H9 (cell line): Measurements from ENCODE around the gene PGA3. TPM values are rescaled to one million over a fixed set of nuclear protein-coding genes. Genes with fewer than 3 reads are reported as not detected.
"Not testable (repeated sequence)": the region's sequence is repeated elsewhere in the genome, so short reads cannot be mapped to it uniquely, and the experiment has no call there.

Experiments used
- DNase-seq: peaks from one replicate; pipeline ENCODE4 v3.0.0-alpha.2; 2017
- H2AFZ ChIP-seq: one replicate; pipeline ENCODE4 v1.6.1; 2013; ENCODE audit warnings: mild to moderate bottlenecking, low read length, control low read depth, moderate library complexity
- H2AK5ac ChIP-seq: 2 replicates; pipeline ENCODE4 v1.6.1; 2013; ENCODE audit warnings: low read length, control low read depth, mixed read lengths; ENCODE audit not compliant: insufficient read length
- H2BK120ac ChIP-seq: one replicate; pipeline ENCODE4 v1.6.1; 2013; ENCODE audit warnings: low read depth, mild to moderate bottlenecking, low read length, control low read depth, inconsistent platforms; ENCODE audit not compliant: poor library complexity, severe bottlenecking
- H2BK12ac ChIP-seq: 2 replicates; pipeline ENCODE4 v1.6.1; 2013; ENCODE audit warnings: low read length, control low read depth, mixed read lengths, low read depth; ENCODE audit not compliant: insufficient read length
- H2BK15ac ChIP-seq: 2 replicates; pipeline ENCODE4 v1.6.1; 2013; ENCODE audit warnings: low read depth, low read length, control low read depth
- H2BK20ac ChIP-seq: one replicate; pipeline ENCODE4 v1.6.1; 2013; ENCODE audit warnings: low read depth, mild to moderate bottlenecking, low read length, control low read depth, inconsistent platforms; ENCODE audit not compliant: poor library complexity, severe bottlenecking
- H2BK5ac ChIP-seq: 2 replicates; pipeline ENCODE4 v1.6.1; 2013; ENCODE audit warnings: low read length, control low read depth, mixed read lengths; ENCODE audit not compliant: insufficient read length
- H3K14ac ChIP-seq: 2 replicates; pipeline ENCODE4 v1.6.1; 2013; ENCODE audit warnings: low read length, control low read depth; ENCODE audit not compliant: insufficient read depth
- H3K18ac ChIP-seq: 2 replicates; pipeline ENCODE4 v1.6.1; 2013; ENCODE audit warnings: low read depth, mild to moderate bottlenecking, mixed read lengths, low read length, control low read depth; ENCODE audit not compliant: insufficient read length
- H3K23ac ChIP-seq: 2 replicates; pipeline ENCODE4 v1.6.1; 2013; ENCODE audit warnings: low read length, control low read depth, mixed read lengths, low read depth; ENCODE audit not compliant: insufficient read length
- H3K23me2 ChIP-seq: 2 replicates; pipeline ENCODE4 v1.6.1; 2013; ENCODE audit warnings: low read depth, mild to moderate bottlenecking, mixed read lengths, low read length, control low read depth; ENCODE audit not compliant: insufficient read length, poor library complexity, severe bottlenecking
- H3K27ac ChIP-seq: 2 replicates; pipeline ENCODE4 v1.5.1; 2013; ENCODE audit warnings: low read length, control low read depth, mixed read lengths, low read depth; ENCODE audit not compliant: insufficient read length
- H3K27me3 ChIP-seq: 2 replicates; pipeline ENCODE4 v1.6.1; 2013; ENCODE audit warnings: low read length, control low read depth, inconsistent platforms; ENCODE audit not compliant: insufficient read depth
- H3K4ac ChIP-seq: 2 replicates; pipeline ENCODE4 v1.6.1; 2013; ENCODE audit warnings: low read depth, mild to moderate bottlenecking, control low read depth, inconsistent platforms, low read length, moderate library complexity
- H3K4me1 ChIP-seq: 2 replicates; pipeline ENCODE4 v1.6.1; 2013; ENCODE audit warnings: low read length, control low read depth, inconsistent platforms; ENCODE audit not compliant: insufficient read depth
- H3K4me2 ChIP-seq: 2 replicates; pipeline ENCODE4 v1.6.1; 2013; ENCODE audit warnings: low read length, control low read depth, mixed read lengths; ENCODE audit not compliant: insufficient read length, insufficient read depth
- H3K56ac ChIP-seq: 2 replicates; pipeline ENCODE4 v1.6.1; 2013; ENCODE audit warnings: low read depth, mild to moderate bottlenecking, mixed read lengths, low read length, control low read depth; ENCODE audit not compliant: insufficient read length
- H3K79me1 ChIP-seq: 2 replicates; pipeline ENCODE4 v1.6.1; 2013; ENCODE audit warnings: low read depth, mild to moderate bottlenecking, moderate library complexity, low read length, control low read depth, inconsistent platforms; ENCODE audit not compliant: insufficient read depth, poor library complexity, severe bottlenecking
- H3K79me2 ChIP-seq: 2 replicates; pipeline ENCODE4 v1.6.1; 2013; ENCODE audit warnings: low read length, control low read depth, inconsistent platforms; ENCODE audit not compliant: insufficient read depth
- H3K9ac ChIP-seq: 2 replicates; pipeline ENCODE4 v1.6.1; 2013; ENCODE audit warnings: low read length, control low read depth, mixed read lengths; ENCODE audit not compliant: insufficient read length; ENCODE audit errors: extremely low read depth
- H3K9me3 ChIP-seq: one replicate; pipeline ENCODE4 v1.6.1; 2013; ENCODE audit warnings: low read depth, low read length, inconsistent platforms; ENCODE audit not compliant: control insufficient read depth
- H3T11ph ChIP-seq: one replicate; pipeline ENCODE4 v1.6.1; 2013; ENCODE audit warnings: mild to moderate bottlenecking, low read length, control low read depth, inconsistent platforms
- H4K20me1 ChIP-seq: one replicate; pipeline ENCODE4 v1.6.1; 2013; ENCODE audit not compliant: control insufficient read depth, insufficient read length, insufficient read depth
- H4K5ac ChIP-seq: 2 replicates; pipeline ENCODE4 v1.6.1; 2013; ENCODE audit warnings: low read depth, mild to moderate bottlenecking, mixed read lengths, low read length, control low read depth; ENCODE audit not compliant: insufficient read length
- H4K8ac ChIP-seq: replicated peaks from 2 replicates; pipeline ENCODE4 v1.6.1; 2013; ENCODE audit warnings: low read length, control low read depth, mixed read lengths, low read depth; ENCODE audit not compliant: insufficient read length
- H4K91ac ChIP-seq: 2 replicates; pipeline ENCODE4 v1.6.1; 2013; ENCODE audit warnings: low read depth, mild to moderate bottlenecking, moderate library complexity, mixed read lengths, low read length, control low read depth; ENCODE audit not compliant: insufficient read length
- H3K27ac Mint-ChIP-seq, 3 experiments: 2 replicates in 2 of 3; 3 replicates in 1 of 3; pipeline ENCODE4 v1.8.0; 2020 to 2021; ENCODE audit warnings: mixed read lengths in 3 of 3, mild to moderate bottlenecking in 1 of 3, moderate library complexity in 1 of 3
- H3K27me3 Mint-ChIP-seq: 2 replicates; pipeline ENCODE4 v1.8.0; 2021; ENCODE audit warnings: low read depth, mild to moderate bottlenecking, moderate library complexity, mixed read lengths
- H3K36me3 Mint-ChIP-seq, 3 experiments: 2 replicates in 2 of 3; 3 replicates in 1 of 3; pipeline ENCODE4 v1.8.0; 2020 to 2021; ENCODE audit warnings: low read depth in 3 of 3, mixed read lengths in 3 of 3; ENCODE audit not compliant: insufficient read depth in 1 of 3
- H3K4me1 Mint-ChIP-seq, 2 experiments: 2 replicates each; pipeline ENCODE4 v1.8.0; 2020; ENCODE audit warnings: mixed read lengths in 2 of 2
- H3K4me3 Mint-ChIP-seq, 2 experiments: 2 replicates in 1 of 2; 3 replicates in 1 of 2; pipeline ENCODE4 v1.8.0; 2020 to 2021; ENCODE audit warnings: mild to moderate bottlenecking in 2 of 2, mixed read lengths in 2 of 2, moderate library complexity in 1 of 2
- H3K9me3 Mint-ChIP-seq, 2 experiments: 2 replicates in 1 of 2; 3 replicates in 1 of 2; pipeline ENCODE4 v1.8.0; 2020; ENCODE audit warnings: mild to moderate bottlenecking in 2 of 2, mixed read lengths in 2 of 2, moderate library complexity in 1 of 2
- WGBS: extraction: QIAGEN DNeasy Blood & Tissue Kit; methylation state at CpG from one replicate; pipeline ENCODE4 v1.1.7; 2013; ENCODE audit warnings: missing lambda C conversion rate, low lambda C conversion rate, mixed read lengths; ENCODE audit not compliant: insufficient read length; ENCODE audit errors: extremely low coverage; 5-methylcytosine and 5-hydroxymethylcytosine counted together
- total RNA-seq: library from RNA; stranded (reverse); gene quantifications from 2 replicates; pipeline ENCODE4 v1.2.1, GENCODE V29; 2021

Gene PGA3
- total RNA-seq, 1 experiment from 2014 or later = not detected

DNA sequence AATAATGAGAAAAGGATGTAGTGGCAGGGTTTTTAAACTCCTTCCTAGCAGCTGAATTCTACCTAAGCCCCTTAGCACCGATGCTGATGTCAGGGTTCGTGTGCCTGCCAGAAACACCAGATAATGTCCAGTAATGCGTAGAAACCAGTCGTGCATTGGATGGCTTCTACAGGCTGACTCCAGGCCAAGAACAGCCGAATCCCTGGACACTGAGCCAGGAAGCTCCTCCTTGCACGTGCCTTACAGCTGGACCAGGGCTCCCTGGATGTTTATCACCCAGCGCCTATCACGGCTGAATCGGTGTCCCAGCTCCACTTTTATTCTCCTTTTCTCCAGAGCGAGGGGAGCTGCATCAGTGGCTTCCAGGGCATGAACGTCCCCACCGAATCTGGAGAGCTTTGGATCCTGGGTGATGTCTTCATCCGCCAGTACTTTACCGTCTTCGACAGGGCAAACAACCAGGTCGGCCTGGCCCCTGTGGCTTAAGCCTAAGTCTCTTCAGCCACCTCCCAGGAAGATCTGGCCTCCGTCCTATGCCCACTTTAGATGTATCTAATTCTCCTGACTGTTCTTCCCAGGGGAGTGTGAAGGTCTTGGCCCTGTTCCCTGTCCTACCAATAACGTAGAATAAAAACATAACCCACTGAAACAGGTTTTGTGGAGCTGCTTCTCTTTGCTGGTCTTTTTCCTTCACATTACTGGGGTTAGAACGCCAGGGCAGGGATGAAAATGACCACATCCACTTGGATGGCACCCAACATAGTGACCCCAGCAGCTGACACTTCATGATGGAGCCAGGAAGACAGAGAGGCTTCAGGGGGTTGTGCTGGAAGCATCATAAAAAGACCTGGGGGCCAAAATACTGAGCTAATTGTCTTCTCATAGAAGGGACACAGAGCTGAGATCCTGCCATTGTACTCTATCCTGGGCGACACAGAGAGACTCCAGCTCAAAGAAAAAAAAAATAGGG is 47.8 kb downstream of the PGA3 start:
- H3K23ac ChIP-seq, H2AFZ ChIP-seq, H3K14ac ChIP-seq, H3K56ac ChIP-seq, H4K5ac ChIP-seq, H4K20me1 ChIP-seq, H3K27me3 Mint-ChIP-seq, H3K4me3 Mint-ChIP-seq, H3K4me2 ChIP-seq, H4K91ac ChIP-seq, H3K9me3 ChIP-seq, H3K27ac ChIP-seq, H3K9ac ChIP-seq, H3K27me3 ChIP-seq, H2BK5ac ChIP-seq, H3K4me1 Mint-ChIP-seq, H2BK12ac ChIP-seq, H3K18ac ChIP-seq, H3K79me1 ChIP-seq, H2BK15ac ChIP-seq, H3K23me2 ChIP-seq, DNase-seq, H4K8ac ChIP-seq, H2BK20ac ChIP-seq, H3K27ac Mint-ChIP-seq, H3K36me3 Mint-ChIP-seq, H2AK5ac ChIP-seq, H2BK120ac ChIP-seq, H3K4ac ChIP-seq, H3K9me3 Mint-ChIP-seq, H3K79me2 ChIP-seq, H3K4me1 ChIP-seq, H3T11ph ChIP-seq: not testable (repeated sequence)
- WGBS = no CpG with 5 or more reads among the region's 20 CpGs

DNA sequence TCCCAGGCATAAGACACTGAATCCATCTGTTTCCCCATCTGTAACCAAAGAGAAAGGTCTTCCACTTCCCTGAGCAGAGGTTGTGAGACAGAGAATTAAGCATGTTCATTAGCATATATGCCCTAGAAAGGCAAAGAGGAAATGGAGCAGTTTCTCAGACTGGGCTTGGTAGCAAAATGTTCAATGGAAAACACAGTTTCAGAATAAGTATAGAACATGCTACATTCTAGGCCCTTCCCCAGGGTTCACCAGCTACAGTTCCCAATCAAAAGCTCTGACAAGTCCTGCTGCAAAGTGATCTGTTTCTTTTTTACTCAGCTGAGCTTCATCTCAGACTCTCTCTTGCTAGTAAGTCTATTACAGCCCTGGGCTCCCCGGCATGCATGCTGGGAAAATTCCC is 49.0 kb downstream of the PGA3 start:
- not testable (repeated sequence) for H3K4me3 Mint-ChIP-seq, H2BK15ac ChIP-seq, H2BK12ac ChIP-seq, H3K27ac ChIP-seq, H4K20me1 ChIP-seq, H3K9ac ChIP-seq, H3K9me3 ChIP-seq, H3K4ac ChIP-seq, H3K27me3 ChIP-seq, H4K8ac ChIP-seq, H2BK20ac ChIP-seq, H2BK120ac ChIP-seq, H3K18ac ChIP-seq, H3K4me1 ChIP-seq, H3K4me1 Mint-ChIP-seq, H3T11ph ChIP-seq, H4K91ac ChIP-seq, H3K79me1 ChIP-seq, H2AFZ ChIP-seq, DNase-seq, H3K27me3 Mint-ChIP-seq, H3K36me3 Mint-ChIP-seq, H3K9me3 Mint-ChIP-seq, H3K4me2 ChIP-seq, H2AK5ac ChIP-seq, H3K79me2 ChIP-seq, H3K56ac ChIP-seq, H4K5ac ChIP-seq, H3K27ac Mint-ChIP-seq, H3K14ac ChIP-seq, H3K23me2 ChIP-seq, H2BK5ac ChIP-seq, H3K23ac ChIP-seq
- WGBS = no CpG with 5 or more reads among the region's 1 CpG
